ENCODE measurements around the gene DOCK4.

GRCh38 chr7:111770116-111770515 is 436.1 kb downstream of the DOCK4 start:
- TF ChIP-seq RAD21 (IDR thresholded peaks at IDR 0.05; ENCODE audit: low read depth): no peak
- no peak for TF ChIP-seq MAX (IDR thresholded peaks at IDR 0.05)
- no peak for TF ChIP-seq ZBTB7A (IDR thresholded peaks at IDR 0.05; ENCODE audit: low read depth)
